HFF-Myc (cell line): Measurements from ENCODE around the gene SSBP3.

Experiments used
- DNase-seq: peaks from one replicate; pipeline ENCODE4 v3.0.0-alpha.2; 2011; ENCODE audit warnings: low read depth; ENCODE audit errors: extremely low read depth
- H3K4me3 ChIP-seq: replicated peaks from 2 replicates; pipeline ENCODE4 v1.5.1; 2011; ENCODE audit warnings: low read depth, mild to moderate bottlenecking, control low read depth, low read length
- CTCF ChIP-seq: IDR thresholded peaks from 2 replicates; pipeline ENCODE4 v1.5.1; 2012; ENCODE audit warnings: mild to moderate bottlenecking, low read depth, low read length, control low read depth; ENCODE audit errors: missing control alignments

The SSBP3 gene

GRCh38 chr1:54302549-54302948 is 103.6 kb downstream of the SSBP3 start:
- DNase-seq = no peak
- H3K4me3 ChIP-seq = no peak overlapping the region
- no peak for TF ChIP-seq CTCF

- no peak overlapping the region for H3K4me3 ChIP-seq
- no peak for TF ChIP-seq CTCF
- DNase-seq = no peak
Measured at GRCh38 chr1:54301497-54301896, 104.7 kb downstream of the SSBP3 start.

- no peak overlapping the region for H3K4me3 ChIP-seq
- TF ChIP-seq CTCF = no peak
- DNase-seq = no peak
Measured at GRCh38 chr1:54300401-54300800, 105.8 kb downstream of the SSBP3 start.

DNA sequence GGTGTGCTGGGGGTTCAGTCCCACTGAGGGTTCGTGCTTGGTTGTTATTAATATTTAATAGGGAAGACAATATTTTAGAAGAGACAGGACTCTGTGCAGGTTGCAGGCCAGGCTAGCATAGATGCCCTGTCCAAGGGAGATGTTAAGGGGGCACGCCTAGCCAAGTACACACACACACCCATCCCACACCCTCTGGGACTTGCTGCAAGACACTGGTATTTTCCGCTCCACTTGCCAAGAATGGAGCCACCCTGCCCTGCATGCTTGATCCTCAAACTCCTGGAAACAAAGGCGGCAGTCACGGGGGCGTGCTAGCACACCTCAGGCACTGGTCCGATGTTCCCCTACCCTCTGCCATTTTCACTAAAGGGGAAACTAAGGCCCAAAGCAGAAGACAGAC is 107.2 kb downstream of the SSBP3 start:
- DNase-seq = no peak
- no peak overlapping the region for H3K4me3 ChIP-seq
- no peak for TF ChIP-seq CTCF

DNA sequence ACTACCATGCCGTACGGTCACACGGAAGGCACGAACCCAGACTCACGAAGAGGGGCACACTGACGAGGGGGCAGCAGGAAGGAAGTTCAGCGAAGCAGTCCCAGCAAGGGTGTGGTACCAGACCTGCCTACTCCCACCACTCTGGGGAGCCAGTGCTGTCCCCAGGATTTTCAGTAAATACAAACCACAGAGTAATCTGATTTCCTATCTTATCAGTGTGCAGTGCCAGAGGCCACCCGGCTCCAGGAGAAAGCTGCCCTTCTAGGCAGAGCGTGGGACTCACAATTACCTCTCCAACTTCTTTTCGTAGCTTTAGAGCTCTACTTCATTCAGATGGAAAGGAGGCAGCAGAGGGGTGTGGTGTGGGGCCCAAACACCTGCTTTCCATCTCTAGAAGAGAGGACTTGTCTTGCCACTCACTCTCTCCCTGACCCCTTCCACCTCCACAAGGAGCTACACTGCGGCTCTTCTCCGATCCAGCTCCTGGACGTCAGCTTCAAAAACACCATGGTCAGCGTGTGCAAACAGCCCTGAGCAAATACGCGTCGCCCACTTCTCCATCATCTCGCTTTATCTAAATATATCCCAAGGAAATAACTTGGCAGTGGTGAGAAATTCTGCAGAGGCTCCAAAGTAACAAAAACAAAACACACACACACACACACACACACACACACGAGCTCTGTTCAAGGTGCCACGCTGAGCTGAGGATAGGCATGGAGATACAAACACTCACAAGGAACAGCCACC is 107.7 kb downstream of the SSBP3 start:
- DNase-seq = no peak
- TF ChIP-seq CTCF = no peak

GRCh38 chr1:54297596-54298283 is 108.5 kb downstream of the SSBP3 start:
- no peak for DNase-seq
- no peak for TF ChIP-seq CTCF
- no peak overlapping the region for H3K4me3 ChIP-seq

More for the DNA sequence above, 107.7 kb downstream of the SSBP3 start:
- H3K4me3 ChIP-seq = no peak overlapping the region
